Activated CD8-positive, alpha-beta memory T cell treated with anti-CD3 and anti-CD28 coated beads, Interleukin-2, amount 50 U/mL, for 24 hours (primary cell): ENCODE results near the gene ATP8B1.
"Not testable (repeated sequence)": the region's sequence is repeated elsewhere in the genome, so short reads cannot be mapped to it uniquely, and the experiment has no call there.

Experiments
- DNase-seq: peaks from one replicate; pipeline ENCODE4 v3.0.0-alpha.2; 2020; ENCODE audit errors: extremely low read depth

ATP8B1 gene

GRCh38 chr18:57767259-57768050 lies 35.7 kb downstream of the ATP8B1 start:
- DNase-seq: no peak

- no peak for DNase-seq
These were observed 38.1 kb downstream of the ATP8B1 start for GRCh38 chr18:57764995-57765394.

- no peak for DNase-seq
These were observed 39.0 kb downstream of the ATP8B1 start for GRCh38 chr18:57764087-57764486.

- no peak for DNase-seq
These were observed 40.4 kb downstream of the ATP8B1 start for GRCh38 chr18:57762686-57763085.

- DNase-seq: no peak
These were observed 43.5 kb downstream of the ATP8B1 start for GRCh38 chr18:57759650-57760049.

- no peak for DNase-seq
These were observed 47.5 kb downstream of the ATP8B1 start for GRCh38 chr18:57755473-57756067.

DNA sequence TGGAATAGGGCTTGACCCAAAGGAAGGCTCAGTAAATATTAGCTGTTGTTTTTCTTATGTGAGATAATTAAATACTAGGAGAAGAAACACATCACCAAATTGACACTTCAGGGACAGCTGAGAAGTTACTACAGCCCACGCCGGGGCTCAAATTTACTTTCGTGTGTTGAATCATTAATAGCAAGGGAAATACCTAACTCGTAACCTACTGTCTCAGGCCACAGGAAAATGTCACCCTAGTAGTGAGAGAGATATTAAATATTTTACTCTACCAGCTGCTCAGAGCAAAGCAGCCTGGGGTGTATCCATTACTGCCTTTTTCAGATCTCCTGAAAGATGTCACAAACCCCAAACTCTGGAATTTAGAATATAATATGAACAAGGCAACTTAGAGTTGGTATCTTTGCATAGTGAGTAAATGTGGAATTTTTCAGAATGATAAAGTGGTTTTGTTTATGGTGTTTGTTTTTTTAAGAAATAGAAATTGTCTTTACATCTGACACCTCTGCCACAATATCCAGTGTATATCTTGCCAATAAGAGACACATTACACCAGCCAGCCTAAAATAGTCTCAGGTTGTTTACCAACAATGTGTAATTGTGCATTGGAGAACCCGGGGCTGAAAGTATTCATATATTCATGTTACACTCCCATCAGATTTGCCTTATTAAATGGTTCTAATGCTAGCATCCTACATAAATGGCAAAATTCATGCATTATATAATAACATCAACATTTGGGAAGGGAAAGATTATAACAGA lies 48.4 kb downstream of the ATP8B1 start:
- no peak for DNase-seq

DNA sequence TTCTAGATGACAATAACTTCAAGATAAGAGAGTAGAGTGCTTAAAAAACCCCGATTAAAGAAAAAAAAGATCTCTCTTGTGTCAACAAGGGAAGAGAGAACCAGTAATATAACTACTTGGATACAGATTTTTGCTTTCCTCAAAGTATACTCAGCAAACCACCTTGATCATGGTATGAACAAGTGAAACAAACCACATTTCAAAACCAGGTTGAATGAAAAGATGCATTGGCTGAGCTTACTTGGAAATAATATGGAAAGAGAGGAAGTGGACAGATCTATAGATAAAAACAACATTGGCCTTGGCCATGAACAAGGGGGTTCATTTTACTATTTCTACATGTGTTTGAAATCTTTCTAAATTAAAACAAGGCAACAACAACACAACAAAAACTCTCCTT lies 50.1 kb downstream of the ATP8B1 start:
- no peak for DNase-seq

GRCh38 chr18:57749604-57749970 lies 53.5 kb downstream of the ATP8B1 start:
- DNase-seq: no peak

DNA sequence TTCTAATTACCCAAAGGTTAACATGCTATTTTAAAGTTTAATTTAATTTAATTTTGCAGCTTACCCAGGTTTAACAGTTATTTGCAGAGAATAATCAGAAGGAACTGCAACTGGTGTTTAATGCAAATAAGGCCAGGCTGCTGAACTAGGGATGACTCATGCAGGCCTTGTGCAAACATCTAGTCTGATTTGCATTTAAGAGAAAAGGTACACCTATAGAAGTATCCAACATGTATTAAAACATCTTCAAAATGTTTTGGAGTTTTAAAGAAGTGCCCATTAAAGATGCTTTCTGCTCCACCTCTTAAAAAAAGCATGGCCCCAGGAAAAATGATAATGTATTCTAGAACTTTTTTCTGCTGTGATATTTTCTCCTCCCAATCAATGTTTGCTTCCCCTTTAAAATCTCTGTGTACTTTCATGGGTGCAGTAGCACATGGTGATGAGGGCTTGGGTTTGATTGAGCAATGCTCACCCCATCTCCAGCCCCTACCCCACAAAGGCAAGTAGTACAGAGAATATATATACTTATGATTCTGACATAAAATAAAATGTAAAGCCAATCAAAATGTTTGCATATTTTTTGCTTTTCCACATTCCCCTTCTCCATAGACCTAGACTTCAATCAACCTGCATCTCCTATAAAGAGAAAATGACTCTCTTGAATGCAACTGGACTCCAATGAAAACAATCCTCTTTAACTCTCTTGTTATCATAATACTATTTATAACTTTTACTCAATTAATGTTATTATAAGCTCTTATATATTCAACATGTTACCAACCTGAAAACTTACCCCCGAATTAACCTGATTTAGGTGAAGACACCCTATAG lies 54.1 kb downstream of the ATP8B1 start:
- DNase-seq: no peak

DNA sequence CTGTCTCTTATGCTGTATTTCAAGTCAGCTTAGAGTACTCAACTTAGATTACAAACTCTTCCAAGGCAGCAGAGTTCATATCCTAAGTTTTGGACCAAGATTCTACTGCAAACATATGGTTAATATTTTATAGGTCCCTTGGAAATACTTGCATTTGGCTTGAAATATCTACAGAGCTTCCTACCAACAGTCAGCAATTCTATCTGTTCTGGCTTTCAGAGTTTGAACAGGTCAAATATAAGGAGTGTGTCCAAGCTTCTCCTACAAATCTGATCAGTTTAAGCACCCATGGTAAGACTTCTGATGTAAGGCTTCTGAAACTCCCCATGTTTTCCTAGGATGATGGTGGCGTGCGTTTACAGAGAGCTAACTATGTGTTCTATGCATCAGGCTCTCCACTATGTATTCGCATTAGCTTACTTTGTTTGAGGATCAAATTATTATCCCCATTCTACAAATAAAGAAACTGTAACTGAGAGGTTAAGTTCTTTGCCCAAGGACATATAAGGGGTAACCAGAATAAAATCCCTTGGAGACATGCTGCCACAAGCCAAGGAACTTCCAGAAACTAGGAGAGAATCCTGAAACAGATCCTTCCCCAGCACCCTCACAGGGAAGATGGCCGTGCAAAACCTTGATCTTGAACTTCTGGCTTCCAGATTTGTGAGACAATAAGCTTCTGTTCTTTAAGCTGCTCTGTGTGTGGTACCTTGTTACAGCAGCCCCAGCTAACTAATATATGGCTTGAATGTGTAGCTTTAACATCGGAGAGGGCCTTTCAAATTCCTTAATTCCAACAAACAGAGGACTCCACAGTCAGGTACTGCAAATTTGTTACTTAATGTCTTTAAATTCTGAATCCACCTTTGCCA lies 55.1 kb downstream of the ATP8B1 start:
- no peak for DNase-seq

- DNase-seq: no peak
These were observed 58.9 kb downstream of the ATP8B1 start for GRCh38 chr18:57744211-57744694.

DNA sequence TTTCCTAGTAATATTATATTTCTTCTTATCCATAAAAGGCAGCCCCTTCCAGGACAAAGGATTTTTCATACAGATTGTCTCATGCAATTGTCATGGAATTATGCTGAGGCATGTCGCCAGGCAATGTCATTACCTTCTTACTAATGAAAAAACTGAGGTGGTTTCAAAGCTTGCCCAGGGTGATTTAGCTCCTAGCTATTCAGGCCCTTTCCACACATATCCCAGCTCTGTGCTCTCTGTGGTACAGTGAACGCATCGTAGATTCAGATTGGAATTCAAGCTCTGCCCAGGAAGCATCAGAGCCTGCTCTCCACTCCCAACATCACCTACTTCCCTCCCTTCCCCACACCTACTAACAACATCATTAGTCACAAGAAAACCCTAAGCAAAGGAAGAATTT lies 60.1 kb downstream of the ATP8B1 start:
- no peak for DNase-seq

GRCh38 chr18:57741273-57741672 lies 61.8 kb downstream of the ATP8B1 start:
- no peak for DNase-seq

- DNase-seq: no peak
These were observed 65.0 kb downstream of the ATP8B1 start for GRCh38 chr18:57738078-57738477.

DNA sequence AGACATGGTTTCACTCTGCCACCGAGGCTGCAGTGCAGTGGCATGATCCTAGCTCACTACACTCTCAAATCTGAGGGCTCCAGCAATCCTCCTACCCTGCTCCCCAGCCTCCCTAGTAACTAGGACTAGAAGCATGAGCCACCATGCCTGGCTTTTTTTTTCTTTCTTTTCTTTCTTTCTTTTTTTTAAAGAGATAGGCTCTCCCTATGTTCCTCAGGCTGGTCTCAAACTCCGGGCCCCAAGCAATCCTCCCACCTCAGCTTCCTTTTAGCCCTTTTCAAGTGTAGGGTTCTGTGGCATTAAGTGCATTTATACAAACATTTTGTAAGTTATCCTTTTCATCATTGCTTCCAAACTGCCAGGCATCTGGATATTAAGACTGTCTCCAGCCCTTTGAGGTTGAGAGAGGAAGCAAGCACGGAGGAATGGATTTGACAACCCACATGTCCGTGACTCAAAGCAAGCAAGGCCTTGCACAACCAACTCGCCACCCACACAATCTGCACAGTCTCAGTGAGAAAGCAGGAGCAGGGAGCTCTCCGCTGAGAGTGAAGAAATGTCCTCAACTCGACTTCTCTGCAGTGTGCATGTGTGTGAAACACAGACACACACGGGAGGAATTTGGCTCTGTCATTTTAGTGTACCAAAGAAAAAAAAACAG lies 65.6 kb downstream of the ATP8B1 start:
- no peak for DNase-seq

- DNase-seq: not testable (repeated sequence)
These were observed 68.1 kb downstream of the ATP8B1 start for GRCh38 chr18:57735042-57735441.

DNA sequence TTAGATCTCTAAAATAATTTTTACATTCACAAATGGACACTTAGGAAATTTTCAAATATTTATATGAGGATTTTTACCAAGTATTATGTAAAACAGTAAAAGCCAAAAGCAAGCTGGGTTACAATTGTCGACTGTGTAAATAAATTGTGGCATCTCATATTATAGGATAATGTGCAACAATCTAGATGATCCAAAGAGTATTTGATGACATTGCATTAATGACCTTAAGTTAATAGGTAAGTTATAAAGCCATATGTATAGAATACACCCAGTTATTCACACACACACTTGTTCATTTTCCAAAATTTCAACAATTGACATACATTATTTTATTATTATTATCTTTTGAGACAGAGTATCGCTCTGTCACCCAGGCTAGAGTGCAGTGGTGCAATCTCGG lies 69.3 kb downstream of the ATP8B1 start:
- no peak for DNase-seq

DNA sequence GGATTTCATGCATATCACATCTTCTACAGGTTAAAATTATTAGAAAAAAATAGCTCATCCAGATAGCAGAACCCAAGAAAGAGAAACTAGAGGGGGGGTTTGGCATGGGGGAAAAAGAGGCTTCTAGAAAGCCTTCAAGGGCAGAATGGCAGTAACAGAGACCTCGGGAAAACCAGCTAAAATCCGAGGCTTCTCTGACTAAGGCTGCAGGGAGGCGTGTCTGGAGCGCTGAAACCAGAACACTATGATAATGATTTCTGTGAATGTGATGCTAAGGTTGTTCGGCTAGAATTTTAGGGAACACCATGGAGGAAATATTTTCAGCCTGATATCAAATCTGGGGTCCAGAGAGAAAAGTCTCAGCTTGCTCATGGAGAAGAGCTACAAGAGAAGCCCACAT lies 73.0 kb downstream of the ATP8B1 start:
- no peak for DNase-seq

DNA sequence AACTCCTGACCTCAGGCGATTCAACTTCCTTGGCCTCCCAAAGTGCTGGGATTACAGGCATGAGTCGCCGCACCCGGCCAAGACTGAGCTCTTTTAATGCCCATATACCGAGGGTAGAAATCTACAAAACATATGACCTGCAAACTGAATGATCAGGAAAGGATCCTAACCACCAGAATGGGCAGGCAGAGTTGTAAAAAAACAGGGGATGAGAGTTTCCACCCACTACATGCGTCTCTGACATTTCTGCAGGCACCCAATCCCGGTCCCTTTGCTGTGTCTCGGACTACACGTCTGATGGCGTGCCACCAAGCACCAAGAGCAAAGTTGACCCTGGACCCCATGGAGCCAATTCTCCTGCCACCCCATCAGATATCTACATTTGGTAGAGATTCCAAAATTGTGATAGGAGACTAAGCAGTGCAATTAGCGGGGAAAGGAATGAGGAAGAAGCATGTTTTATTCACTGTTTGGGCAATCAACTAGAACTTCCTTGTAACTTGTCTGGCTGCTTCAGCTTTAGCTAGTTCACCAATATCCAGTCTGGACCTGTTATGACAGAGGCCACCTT lies 74.1 kb downstream of the ATP8B1 start:
- DNase-seq: no peak
